DOHH2 (cell line): Measurements from ENCODE around the gene RIT2.

Experiments
- CTCF ChIP-seq: fragments of 200-600 bp; sonication (generic); IDR thresholded peaks from one replicate; pipeline ENCODE4 v1.5.1; 2014; ENCODE audit warnings: antibody characterized with exemption, mild to moderate bottlenecking, low read depth, low read length; ENCODE audit not compliant: poor library complexity, severe bottlenecking
- EZH2phosphoT487 ChIP-seq: fragments of 200-600 bp; sonication (generic); IDR thresholded peaks from 2 replicates; pipeline ENCODE4 v1.6.1; 2017; ENCODE audit warnings: borderline replicate concordance, mild to moderate bottlenecking, antibody characterized with exemption, low read length, moderate library complexity, mixed read lengths

- no peak for TF ChIP-seq CTCF
- TF ChIP-seq EZH2phosphoT487 = no peak
These were observed 104.9 kb downstream of the RIT2 start for GRCh38 chr18:43010611-43011010.
